Mesenchymal stem cell (in vitro differentiated cells and primary cell): ENCODE measurements around the gene PHB1.

ENCODE experiments used
- DNase-seq: peaks from one replicate; pipeline ENCODE4 v3.0.0-alpha.2; 2013
- H2AFZ ChIP-seq: one replicate; pipeline ENCODE4 v1.6.1; 2013; ENCODE audit warnings: low read depth, mild to moderate bottlenecking, control low read depth, inconsistent platforms, low read length, moderate library complexity
- H2AK5ac ChIP-seq: 2 replicates; pipeline ENCODE4 v1.6.1; 2013; ENCODE audit warnings: low read length, moderate library complexity, mild to moderate bottlenecking, inconsistent platforms; ENCODE audit not compliant: severe bottlenecking
- H2BK120ac ChIP-seq: one replicate; pipeline ENCODE4 v1.6.1; 2013; ENCODE audit warnings: low read depth, mild to moderate bottlenecking, inconsistent platforms, low read length, moderate library complexity
- H2BK12ac ChIP-seq, 2 experiments: one replicate each; pipeline ENCODE4 v1.6.1; 2013; ENCODE audit warnings: inconsistent platforms in 2 of 2, low read length in 2 of 2, mild to moderate bottlenecking in 2 of 2, moderate library complexity in 2 of 2, control low read depth in 1 of 2
- H2BK15ac ChIP-seq: one replicate; pipeline ENCODE4 v1.6.1; 2013; ENCODE audit warnings: mild to moderate bottlenecking, low read depth, inconsistent platforms; ENCODE audit not compliant: poor library complexity, severe bottlenecking
- H2BK5ac ChIP-seq: 2 replicates; pipeline ENCODE4 v1.6.1; 2013; ENCODE audit warnings: low read depth, mild to moderate bottlenecking, low read length, control low read depth, inconsistent platforms; ENCODE audit not compliant: poor library complexity, severe bottlenecking
- H3K14ac ChIP-seq, 2 experiments: one replicate each; pipeline ENCODE4 v1.6.1; 2013; ENCODE audit warnings: inconsistent platforms in 2 of 2, low read length in 2 of 2, control low read depth in 1 of 2, mild to moderate bottlenecking in 1 of 2, moderate library complexity in 1 of 2
- H3K18ac ChIP-seq, 2 experiments: one replicate each; pipeline ENCODE4 v1.6.1; 2013; ENCODE audit warnings: inconsistent platforms in 2 of 2, low read length in 2 of 2, control low read depth in 1 of 2, low read depth in 1 of 2, mild to moderate bottlenecking in 1 of 2
- H3K23ac ChIP-seq, 2 experiments: one replicate each; pipeline ENCODE4 v1.6.1; 2013; ENCODE audit warnings: inconsistent platforms in 2 of 2, low read length in 2 of 2, mild to moderate bottlenecking in 2 of 2, moderate library complexity in 2 of 2, control low read depth in 1 of 2
- H3K27ac ChIP-seq: 2 replicates; pipeline ENCODE4 v1.5.1; 2013; ENCODE audit warnings: mild to moderate bottlenecking, moderate library complexity, low read length, control low read depth, inconsistent platforms; ENCODE audit not compliant: poor library complexity, severe bottlenecking
- H3K27me3 ChIP-seq, 2 experiments: 2 replicates each; pipeline versions ENCODE4 v1.6.1 to v1.7.0; 2013; ENCODE audit warnings: low read length in 2 of 2, mild to moderate bottlenecking in 2 of 2, moderate library complexity in 2 of 2, control low read depth in 1 of 2, inconsistent platforms in 1 of 2; ENCODE audit not compliant: control insufficient read depth in 1 of 2, insufficient read depth in 1 of 2
- H3K36me3 ChIP-seq, 2 experiments: 2 replicates each; pipeline versions ENCODE4 v1.6.1 to v1.7.0; 2013; ENCODE audit warnings: low read length in 2 of 2, control low read depth in 1 of 2, inconsistent platforms in 1 of 2, low read depth in 1 of 2, mild to moderate bottlenecking in 1 of 2; ENCODE audit not compliant: insufficient read depth in 2 of 2, control insufficient read depth in 1 of 2
- H3K4ac ChIP-seq, 2 experiments: one replicate each; pipeline ENCODE4 v1.6.1; 2013; ENCODE audit warnings: inconsistent platforms in 2 of 2, low read length in 2 of 2, mild to moderate bottlenecking in 2 of 2, moderate library complexity in 2 of 2, control low read depth in 1 of 2, low read depth in 1 of 2
- H3K4me1 ChIP-seq: 2 replicates; pipeline ENCODE4 v1.6.1; 2013; ENCODE audit warnings: low read depth, low read length, control low read depth; ENCODE audit not compliant: control insufficient read depth, insufficient read depth
- H3K4me2 ChIP-seq: 2 replicates; pipeline ENCODE4 v1.6.1; 2013; ENCODE audit warnings: low read length, mild to moderate bottlenecking, inconsistent platforms; ENCODE audit not compliant: poor library complexity, severe bottlenecking
- H3K4me3 ChIP-seq, 2 experiments: 2 replicates each; pipeline versions ENCODE4 v1.5.1 to v1.7.0; 2013; ENCODE audit warnings: low read length in 2 of 2, mild to moderate bottlenecking in 2 of 2, control low read depth in 1 of 2, low read depth in 1 of 2; ENCODE audit not compliant: insufficient read depth in 1 of 2
- H3K79me1 ChIP-seq: replicated peaks from 2 replicates; pipeline ENCODE4 v1.6.1; 2013; ENCODE audit warnings: mild to moderate bottlenecking, control low read depth, low read length, inconsistent platforms; ENCODE audit not compliant: poor library complexity, severe bottlenecking
- H3K9ac ChIP-seq: 2 replicates; pipeline ENCODE4 v1.7.0; 2013; ENCODE audit warnings: mild to moderate bottlenecking, low read length, moderate library complexity
- H3K9me3 ChIP-seq: 2 replicates; pipeline ENCODE4 v1.7.0; 2013; ENCODE audit warnings: mild to moderate bottlenecking, low read length; ENCODE audit not compliant: control insufficient read depth
- H4K8ac ChIP-seq: one replicate; pipeline ENCODE4 v1.6.1; 2013; ENCODE audit warnings: inconsistent platforms, mild to moderate bottlenecking, low read length, moderate library complexity
- H4K91ac ChIP-seq: one replicate; pipeline ENCODE4 v1.6.1; 2013; ENCODE audit warnings: mild to moderate bottlenecking, low read length, inconsistent platforms
- WGBS: methylation state at CpG from one replicate; pipeline ENCODE4 v1.1.7; 2013; ENCODE audit warnings: mixed read lengths; 5-methylcytosine and 5-hydroxymethylcytosine counted together

Gene PHB1

DNA sequence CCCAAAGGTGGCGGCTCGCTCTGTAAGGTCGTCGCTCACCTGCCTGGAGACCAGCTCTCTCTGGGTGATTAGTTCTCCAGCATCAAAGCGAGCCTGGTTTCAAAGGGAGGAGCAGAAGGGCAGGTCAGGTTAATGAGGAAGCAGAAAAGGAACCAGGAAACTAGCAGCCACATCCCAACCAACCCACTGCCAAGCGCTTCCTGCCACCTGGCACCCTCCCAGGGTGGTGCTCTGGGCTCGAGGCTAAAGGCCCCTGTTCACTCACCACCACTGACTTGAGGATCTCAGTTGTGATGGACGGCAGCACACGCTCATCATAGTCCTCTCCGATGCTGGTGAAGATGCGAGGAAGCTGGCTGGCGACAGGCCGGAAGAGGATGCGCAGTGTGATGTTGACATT, 5.6 kb downstream of the PHB1 start:
- H3K27ac ChIP-seq = no peak overlapping the region
- no peak overlapping the region for H3K4me3 ChIP-seq
- 99% methylated on average over 14 of the region's 14 CpGs for WGBS
- H3K18ac ChIP-seq = no peak overlapping the region
- H3K4me1 ChIP-seq = peaks cover 7% of the 10 kb centered on the region
- no peak overlapping the region for H4K91ac ChIP-seq
- H3K9ac ChIP-seq = no peak overlapping the region
- H2AFZ ChIP-seq = no peak overlapping the region
- H2BK15ac ChIP-seq = no peak overlapping the region
- H3K4ac ChIP-seq = no peak overlapping the region
- H2BK12ac ChIP-seq = no peak overlapping the region
- H3K36me3 ChIP-seq = peaks cover 64 to 90% of the 10 kb centered on the region in 2 experiments
- no peak for DNase-seq
- no peak overlapping the region for H2AK5ac ChIP-seq
- no peak overlapping the region for H2BK5ac ChIP-seq
- H3K23ac ChIP-seq = no peak overlapping the region
- H4K8ac ChIP-seq = no peak overlapping the region
- H3K9me3 ChIP-seq = no peaks in the 10 kb centered on the region
- no peak overlapping the region for H3K14ac ChIP-seq
- H3K79me1 ChIP-seq = peaks cover 30% of the 10 kb centered on the region
- no peak overlapping the region for H2BK120ac ChIP-seq
- H3K27me3 ChIP-seq = no peaks in the 10 kb centered on the region
- H3K4me2 ChIP-seq = no peak overlapping the region

DNA sequence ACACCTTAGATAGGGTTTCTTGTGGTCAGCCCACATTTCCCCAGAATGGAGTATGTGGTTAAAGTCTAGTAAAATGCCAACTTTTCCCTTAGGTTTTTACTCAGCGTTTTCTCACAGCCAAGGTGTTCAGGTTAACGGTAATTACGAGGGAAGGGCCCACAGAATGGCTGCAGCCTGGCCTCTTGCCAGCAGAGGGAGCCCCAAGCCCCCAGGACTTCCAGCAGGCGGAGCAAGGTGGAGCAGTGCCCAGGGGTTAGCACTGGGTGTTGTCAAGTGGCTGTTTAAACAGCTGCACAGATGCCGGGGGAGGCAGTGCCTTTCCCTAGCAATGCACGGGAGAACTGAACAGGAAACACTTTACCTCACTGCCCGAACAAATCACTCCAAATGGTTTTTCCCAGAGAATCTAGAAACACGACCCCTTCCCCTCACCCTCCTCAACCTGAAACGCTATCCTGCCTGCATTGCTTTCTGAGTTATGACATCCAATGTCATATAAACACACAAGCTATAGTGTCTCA, 6.6 kb downstream of the PHB1 start:
- 23% methylated on average over 9 of the region's 9 CpGs for WGBS
- Histone ChIP-seq H2BK120ac (no peak overlapping the region), H2AK5ac (no peak overlapping the region), H3K9me3 (no peaks in the 10 kb centered on the region), H2AFZ (no peak overlapping the region), H3K4me1 (peaks cover 2% of the 10 kb centered on the region), H3K36me3 (peaks cover 73 to 95% of the 10 kb centered on the region in 2 experiments), H4K8ac (no peak overlapping the region), H3K79me1 (peaks cover 28% of the 10 kb centered on the region), H3K4ac (no peak overlapping the region), H3K9ac (no peak overlapping the region), H3K27ac (no peak overlapping the region), H4K91ac (no peak overlapping the region), H3K18ac (no peak overlapping the region), H3K23ac (no peak overlapping the region), H2BK12ac (no peak overlapping the region), H2BK5ac (no peak overlapping the region), H3K14ac (no peak overlapping the region), H3K4me3 (no peak overlapping the region), H3K4me2 (no peak overlapping the region), H2BK15ac (no peak overlapping the region), H3K27me3 (no peaks in the 10 kb centered on the region)
- peak; percentile 71 for DNase-seq

DNA sequence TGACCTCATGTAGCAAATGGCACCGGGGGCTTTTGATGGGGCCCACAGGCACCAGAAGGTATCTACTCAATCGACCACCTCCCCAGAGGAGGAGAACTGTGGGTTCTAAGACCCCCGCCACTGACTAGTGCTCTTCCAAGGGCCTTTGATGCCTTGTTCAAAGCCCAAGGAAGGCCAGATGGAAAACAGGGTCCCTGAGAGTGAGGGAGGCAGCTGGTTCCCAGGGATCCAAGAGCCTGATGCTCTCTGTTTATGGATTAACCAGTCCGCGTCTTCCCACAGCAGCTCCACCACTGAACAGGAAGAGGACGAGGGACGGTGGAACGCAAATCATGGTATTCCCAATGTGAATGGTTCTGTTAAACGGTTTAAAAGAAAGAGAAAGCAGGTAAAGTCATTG, 7.6 kb downstream of the PHB1 start:
- Histone ChIP-seq H2AFZ (no peak overlapping the region), H3K36me3 (peaks cover 76 to 91% of the 10 kb centered on the region in 2 experiments), H2AK5ac (no peak overlapping the region), H3K4ac (no peak overlapping the region), H3K9ac (no peak overlapping the region), H3K4me3 (no peak overlapping the region), H2BK5ac (no peak overlapping the region), H3K27ac (no peak overlapping the region), H2BK15ac (no peak overlapping the region), H3K23ac (no peak overlapping the region), H4K8ac (no peak overlapping the region), H3K79me1 (peaks cover 18% of the 10 kb centered on the region), H2BK12ac (no peak overlapping the region), H3K14ac (no peak overlapping the region), H4K91ac (no peak overlapping the region), H3K4me1 (no peaks in the 10 kb centered on the region), H3K27me3 (no peaks in the 10 kb centered on the region), H3K18ac (no peak overlapping the region), H3K9me3 (no peaks in the 10 kb centered on the region), H3K4me2 (no peak overlapping the region), H2BK120ac (no peak overlapping the region)
- WGBS = 95% methylated on average over 9 of the region's 9 CpGs
- DNase-seq = no peak

DNA sequence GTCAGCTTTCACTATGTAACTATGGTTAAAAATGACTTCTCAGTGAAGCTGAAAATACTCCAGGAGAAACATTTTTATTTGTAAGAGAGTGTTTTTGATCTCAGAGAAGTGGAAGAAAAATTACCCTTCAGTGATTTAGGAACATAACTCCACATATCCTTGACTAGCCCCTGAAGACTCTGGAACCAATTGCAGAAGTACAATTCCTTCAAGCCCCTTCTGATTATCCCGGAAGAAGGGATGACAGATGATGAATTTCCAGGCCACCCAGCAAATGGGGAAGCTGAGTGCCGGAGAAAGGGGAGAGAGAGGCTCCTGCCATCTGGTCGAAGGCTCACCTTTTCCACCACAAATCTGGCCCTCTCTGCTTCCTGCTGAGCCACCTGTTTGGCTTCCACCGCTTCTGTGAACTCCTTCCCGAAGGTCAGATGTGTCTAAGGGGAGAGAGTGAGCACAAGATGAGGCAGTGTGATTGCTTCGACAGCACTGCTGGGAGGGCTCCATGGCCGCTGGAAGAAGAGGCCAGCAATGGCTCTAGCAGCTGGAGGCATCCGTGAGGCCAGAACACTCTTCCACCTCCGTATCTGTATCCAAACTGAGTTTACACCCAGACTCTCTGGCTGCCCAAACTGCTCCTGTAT, 8.1 kb downstream of the PHB1 start:
- H3K18ac ChIP-seq = no peak overlapping the region
- no peak overlapping the region for H3K9ac ChIP-seq
- no peak overlapping the region for H3K4ac ChIP-seq
- H3K27me3 ChIP-seq = no peaks in the 10 kb centered on the region
- no peak overlapping the region for H3K23ac ChIP-seq
- DNase-seq = no peak
- no peaks in the 10 kb centered on the region for H3K4me1 ChIP-seq
- H2BK120ac ChIP-seq = no peak overlapping the region
- no peak overlapping the region for H3K4me3 ChIP-seq
- no peak overlapping the region for H2AFZ ChIP-seq
- no peak overlapping the region for H2BK5ac ChIP-seq
- no peak overlapping the region for H2BK15ac ChIP-seq
- no peak overlapping the region for H3K14ac ChIP-seq
- H3K36me3 ChIP-seq = peaks cover 77 to 86% of the 10 kb centered on the region in 2 experiments
- no peak overlapping the region for H3K27ac ChIP-seq
- H3K9me3 ChIP-seq = no peaks in the 10 kb centered on the region
- H2AK5ac ChIP-seq = no peak overlapping the region
- peaks cover 14% of the 10 kb centered on the region for H3K79me1 ChIP-seq
- no peak overlapping the region for H4K91ac ChIP-seq
- H4K8ac ChIP-seq = no peak overlapping the region
- 98% methylated on average over 8 of the region's 9 CpGs for WGBS
- H2BK12ac ChIP-seq = no peak overlapping the region
- H3K4me2 ChIP-seq = no peak overlapping the region
